HG02885 (cell line): ENCODE data around the gene JPH4.
"Not testable (repeated sequence)": the region's sequence is repeated elsewhere in the genome, so short reads cannot be mapped to it uniquely, and the experiment has no call there.

Experiments
- ATAC-seq: cut with Tn5 transposase; IDR thresholded peaks from one replicate; pipeline ENCODE4 v1.9.1; 2021; ENCODE audit warnings: mild to moderate bottlenecking; ENCODE audit not compliant: unreplicated experiment, poor library complexity

JPH4 gene

DNA sequence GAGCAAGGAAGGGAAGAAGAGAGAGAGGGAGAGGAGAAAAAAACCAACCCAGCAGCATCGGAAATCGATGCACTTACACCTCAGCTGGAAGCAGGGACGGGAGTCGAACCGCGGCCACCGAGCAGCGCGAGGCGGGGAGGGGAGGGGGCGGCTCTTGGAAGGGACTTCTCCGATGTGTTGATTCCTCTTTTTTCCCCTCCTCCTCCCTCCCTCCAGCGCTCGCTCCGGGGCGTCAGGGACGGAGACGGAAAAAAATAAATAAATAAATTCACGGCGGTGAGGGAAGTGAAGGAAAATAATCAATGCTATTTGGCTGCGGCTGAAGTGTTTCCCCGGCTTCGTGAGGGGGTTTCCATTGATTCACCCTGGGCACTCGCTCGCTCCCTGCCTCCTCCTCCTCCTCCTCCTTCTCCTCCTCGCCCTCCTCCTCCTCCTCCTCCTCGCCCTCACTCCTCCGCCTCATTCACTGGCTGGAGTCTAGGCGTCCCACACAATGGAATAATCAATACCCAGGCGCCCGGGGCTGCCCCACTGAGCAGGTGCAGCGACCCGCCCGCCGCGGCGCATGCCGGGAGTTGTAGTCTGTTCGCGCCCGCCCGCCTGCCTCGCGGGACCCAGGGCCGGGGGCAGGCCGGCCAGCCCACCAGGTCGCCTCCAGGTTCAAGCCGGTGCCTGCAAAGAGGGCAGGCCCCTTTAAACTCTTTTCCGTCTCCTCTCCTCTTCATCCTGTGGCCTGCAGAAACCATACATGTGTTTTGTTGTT is 27.1 kb downstream of the JPH4 start, which contains the start of gene ZFHX2:
ZFHX2 (minus strand) TSS at position 500 of the 763 bp plus-strand sequence. CDS start 16,440 bp downstream, outside the sequence.
- peak; percentile 62 for ATAC-seq

DNA sequence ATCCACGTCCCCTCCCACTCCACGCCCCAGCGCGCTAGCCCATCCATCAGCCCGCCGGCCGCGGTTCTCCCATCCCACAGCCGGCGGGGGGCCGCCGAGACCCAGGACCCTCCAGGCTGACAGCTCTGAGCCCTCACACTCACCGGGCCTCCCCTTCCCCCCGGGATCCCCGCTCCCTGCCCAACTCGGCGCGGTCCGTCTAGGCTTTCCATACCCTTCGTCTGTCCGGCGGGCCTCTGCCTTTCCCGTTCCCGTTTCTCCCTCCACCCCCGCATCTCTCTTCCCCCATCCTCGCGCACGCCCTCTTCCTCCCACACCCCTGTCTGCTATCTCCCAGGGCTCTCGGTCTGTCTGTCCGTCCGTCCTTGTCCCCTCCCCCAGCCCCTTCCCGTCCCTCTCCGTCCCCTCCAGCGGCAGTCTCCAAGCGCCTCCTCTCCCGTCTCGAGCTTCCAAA is 27.8 kb downstream of the JPH4 start:
- no peak for ATAC-seq

DNA sequence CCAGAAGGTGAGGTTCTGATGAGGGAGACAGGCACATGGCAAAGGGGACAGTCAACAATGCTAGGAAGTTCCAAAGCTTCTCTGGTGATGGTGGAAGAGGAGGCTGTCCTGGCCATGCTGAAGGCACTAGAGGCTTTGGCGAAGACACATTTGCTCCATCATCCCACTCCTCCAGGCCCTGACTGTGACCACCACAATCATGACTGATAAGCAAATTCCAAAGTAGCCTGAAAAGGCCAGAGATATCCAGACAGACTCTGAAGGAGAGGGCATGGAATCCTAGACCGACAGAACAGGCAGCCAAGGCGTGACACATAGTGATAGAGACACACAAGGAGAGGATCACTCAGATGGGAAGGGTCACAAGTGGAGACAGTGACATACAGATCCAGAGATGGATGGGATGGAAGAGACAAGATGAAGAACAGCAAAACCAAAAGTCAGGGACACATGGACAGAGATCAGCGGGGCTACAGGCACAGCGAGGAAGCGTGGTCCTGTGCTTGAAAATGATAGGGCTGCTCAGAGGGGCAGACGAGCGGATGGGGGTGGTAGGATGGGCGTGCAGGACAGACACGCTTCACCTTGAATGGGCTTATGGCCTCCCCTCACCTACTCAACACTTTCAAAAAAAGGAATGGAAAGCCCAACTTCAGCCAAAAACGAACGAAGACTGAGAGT is 28.3 kb downstream of the JPH4 start:
- ATAC-seq: no peak

DNA sequence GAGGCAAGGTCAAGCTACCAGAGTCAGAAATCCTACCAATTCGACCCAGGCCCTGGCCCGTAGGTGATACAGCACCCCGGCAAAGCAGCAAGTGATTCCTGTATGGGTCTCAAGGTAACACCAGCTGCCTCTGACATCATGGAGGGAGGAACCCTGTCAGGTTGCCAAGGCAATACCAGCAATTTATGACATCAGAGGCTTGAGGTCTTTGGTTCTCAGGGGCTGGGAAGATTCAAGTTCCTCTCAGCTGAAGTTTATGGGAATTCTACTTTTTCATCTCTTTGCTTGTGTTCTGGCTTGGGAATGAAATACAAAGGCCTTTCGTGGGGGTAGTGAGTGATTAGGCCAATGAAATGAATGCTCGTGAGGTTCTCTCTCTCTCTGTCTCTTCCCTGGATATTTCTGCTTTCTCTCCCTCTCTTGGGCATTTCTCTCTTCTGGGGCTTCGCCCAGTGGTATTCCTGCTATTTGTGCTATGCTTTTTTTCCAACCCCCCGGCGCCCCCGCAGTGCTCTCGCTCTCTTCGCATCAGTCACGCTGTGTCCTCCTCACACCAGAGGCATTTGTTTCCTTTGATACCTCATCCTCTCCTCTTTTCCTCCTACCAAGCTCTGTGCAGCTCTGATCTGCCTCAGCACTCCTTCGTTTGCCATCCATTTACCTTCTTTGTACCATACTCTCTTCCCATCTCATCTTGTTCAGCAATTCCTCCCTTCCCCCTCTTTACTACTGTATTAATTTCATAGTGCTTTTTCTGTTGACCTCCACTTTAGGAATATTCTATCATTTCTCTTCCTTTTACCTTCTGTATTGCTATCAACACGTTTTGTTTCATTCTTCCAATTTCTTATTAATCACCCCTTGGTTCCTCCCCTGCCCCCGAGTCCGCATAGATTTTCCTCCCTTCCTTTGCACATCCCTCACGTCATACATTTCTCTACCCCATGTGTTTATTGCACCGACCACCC is 30.0 kb downstream of the JPH4 start:
- no peak for ATAC-seq

DNA sequence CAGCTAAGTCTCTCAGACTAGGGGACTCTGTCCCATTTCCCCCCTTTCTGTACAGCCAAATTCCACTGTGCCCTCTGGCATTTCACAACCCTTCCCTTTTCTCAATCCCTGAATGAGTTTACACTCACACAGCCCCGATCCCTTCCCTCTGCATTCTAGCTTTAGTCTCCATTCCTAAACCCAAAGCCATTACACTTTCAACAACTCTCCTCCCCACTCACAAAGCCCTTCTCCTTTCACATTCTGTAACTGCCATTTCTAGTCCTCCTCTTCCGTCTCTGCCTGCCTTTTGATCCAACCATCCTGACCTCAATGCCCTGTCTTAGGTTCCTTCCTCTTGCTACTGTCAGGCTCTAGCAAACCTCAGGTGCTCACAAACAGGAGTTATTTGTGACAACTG is 30.7 kb downstream of the JPH4 start:
- ATAC-seq: no peak

DNA sequence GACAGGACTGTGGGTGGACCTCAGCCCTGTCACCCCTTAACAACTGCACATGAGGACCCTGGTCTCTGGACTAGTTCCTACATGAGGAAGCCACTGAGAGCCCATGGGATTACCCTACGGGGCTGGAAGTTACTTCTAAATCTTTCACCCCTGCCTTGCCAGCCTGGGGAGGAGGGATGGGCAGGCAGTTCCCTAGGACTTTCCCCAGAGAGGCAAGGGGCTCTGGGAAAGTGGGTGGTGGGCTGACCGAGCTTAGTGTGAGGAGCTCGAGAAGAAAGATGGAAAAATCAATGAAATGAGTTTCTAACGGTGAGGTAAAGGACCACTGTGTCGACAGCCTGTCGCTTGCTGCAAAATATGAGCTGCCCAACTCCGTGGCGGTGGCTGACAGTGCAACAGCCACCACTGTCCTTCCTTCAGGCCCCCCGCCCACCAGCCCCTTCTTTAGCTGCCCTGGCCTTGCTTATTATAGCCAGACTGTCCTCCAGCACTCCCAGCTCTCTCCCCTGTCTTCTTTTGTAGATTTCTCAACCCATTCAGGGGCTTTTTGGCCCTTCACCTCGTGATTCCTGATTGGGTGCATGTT is 32.0 kb downstream of the JPH4 start:
- no peak for ATAC-seq

DNA sequence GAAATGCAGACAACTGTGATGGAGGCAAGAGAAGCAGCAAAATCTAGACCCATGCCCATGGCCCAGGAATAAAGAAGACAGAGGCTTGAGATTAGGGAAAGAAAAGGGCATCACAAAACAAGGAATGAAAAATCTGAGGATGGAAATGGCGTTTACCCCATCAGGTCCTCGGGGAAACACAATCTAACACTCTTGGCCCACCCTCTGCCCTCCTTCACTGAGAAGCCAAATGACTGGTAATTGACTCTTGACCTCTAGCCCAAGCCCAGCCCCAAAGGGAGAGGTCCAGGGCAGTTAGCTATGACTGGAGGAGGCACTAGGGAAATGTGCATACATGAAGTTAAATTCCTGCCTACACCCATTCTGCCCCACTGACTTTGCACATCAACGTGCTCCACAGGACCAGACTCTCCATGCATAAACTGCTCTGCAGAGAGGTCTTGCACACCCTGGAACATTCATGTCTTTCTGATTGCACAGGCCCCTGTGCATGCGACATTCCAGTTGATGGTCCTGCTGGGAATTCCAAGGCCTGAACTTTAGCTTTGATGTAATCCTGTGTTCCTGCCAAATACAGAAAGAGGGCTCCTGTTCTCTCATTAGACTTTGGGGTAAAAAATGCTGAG is 32.7 kb downstream of the JPH4 start:
- no peak for ATAC-seq

DNA sequence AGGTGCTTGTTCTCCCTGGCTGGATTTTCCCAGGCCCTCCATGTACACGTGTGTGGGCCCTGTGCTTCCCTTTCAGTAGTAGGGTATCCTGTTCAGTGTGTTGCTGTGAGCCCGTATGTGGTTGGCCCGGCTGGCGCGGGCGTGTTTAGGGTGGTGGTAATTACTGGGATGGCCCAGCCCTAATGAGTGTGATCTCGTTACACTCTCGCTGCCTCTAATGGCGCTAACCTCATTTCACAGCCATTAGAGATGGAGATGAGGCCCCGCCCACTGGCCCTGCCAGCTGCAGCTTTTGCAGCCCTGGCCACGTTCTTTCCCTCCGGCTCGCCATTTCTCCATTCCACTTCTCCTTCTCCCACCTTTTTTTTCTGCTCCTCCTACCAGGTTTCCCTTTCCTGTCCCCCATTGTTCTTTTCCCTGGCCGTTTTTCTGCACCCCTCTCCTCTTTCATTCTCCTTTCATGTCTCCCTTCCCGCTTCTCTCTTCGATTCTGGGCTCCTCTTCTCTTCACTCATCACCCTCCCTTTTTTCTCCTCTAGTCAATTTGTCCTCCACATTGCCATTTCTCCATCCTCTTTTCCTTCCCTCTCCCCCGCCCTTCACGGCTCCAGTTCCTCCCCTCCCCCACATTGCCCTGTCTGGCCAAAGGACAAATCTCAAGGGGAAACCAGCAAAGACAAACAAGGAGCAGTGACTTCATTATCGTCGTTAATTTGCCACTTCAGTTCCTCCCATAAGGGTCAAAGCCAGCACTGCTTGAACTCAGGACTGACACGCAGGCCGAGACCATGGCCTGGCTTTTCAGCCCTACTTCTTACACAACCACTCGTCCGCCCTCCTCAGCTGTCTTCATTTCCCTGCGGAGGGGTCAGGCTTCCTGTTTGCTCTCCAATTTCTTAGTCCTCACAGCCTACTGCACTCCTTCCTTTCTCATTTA is 33.8 kb downstream of the JPH4 start:
- ATAC-seq: no peak

DNA sequence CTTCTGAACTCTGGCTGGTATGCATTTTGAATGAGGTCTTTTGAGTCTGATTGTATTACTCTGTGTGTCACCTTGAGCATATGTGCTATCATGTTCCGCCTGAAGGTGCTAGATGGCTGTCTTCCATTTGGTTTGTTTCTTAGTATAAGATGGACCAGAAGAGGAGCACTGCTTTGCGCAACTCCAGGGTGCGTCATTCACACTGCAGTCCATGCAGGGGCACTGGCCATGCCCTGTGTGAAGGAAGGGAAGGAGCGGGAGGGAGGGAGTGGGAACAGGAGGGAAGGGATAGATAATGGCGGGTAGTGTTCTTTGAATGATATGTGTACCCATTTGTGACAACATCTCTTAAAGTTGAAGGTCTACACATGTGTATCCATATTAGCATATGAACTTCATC is 35.2 kb downstream of the JPH4 start:
- no peak for ATAC-seq

DNA sequence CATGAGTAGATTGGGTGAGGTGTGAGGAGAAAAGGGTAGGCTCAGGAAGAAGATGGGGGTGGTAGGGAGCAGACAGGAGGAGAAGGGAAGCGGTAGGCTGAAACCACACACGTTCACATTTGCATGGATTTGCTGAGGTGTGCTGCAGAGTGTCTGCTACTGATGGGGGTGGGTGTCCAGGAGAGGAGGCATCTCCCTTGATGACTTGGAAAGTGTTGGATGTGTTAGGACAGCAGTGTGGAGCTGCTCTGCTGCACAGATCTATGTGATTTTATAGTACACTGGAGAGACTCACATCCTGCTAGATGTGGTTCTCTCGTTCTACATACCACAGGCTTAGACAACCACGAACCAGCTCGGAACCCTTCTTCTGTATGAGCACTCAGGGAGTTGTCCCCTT is 36.3 kb downstream of the JPH4 start:
- ATAC-seq: no peak

DNA sequence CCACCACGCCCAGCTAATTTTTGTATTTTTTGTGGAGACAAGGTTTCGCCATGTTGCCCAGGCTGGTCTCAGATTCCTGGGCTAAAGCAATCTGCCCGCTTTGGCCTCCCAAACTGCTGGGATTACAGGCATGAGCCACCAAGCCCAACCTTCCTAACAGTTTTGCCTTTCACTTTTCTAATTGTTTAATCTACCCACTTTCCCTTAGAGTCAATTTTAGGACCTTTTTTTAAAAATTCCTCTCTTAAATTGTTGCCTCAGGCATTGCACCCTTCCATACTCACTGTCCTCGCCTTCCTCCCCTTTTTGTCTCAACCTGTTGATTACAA is 38.5 kb downstream of the JPH4 start:
- no peak for ATAC-seq

DNA sequence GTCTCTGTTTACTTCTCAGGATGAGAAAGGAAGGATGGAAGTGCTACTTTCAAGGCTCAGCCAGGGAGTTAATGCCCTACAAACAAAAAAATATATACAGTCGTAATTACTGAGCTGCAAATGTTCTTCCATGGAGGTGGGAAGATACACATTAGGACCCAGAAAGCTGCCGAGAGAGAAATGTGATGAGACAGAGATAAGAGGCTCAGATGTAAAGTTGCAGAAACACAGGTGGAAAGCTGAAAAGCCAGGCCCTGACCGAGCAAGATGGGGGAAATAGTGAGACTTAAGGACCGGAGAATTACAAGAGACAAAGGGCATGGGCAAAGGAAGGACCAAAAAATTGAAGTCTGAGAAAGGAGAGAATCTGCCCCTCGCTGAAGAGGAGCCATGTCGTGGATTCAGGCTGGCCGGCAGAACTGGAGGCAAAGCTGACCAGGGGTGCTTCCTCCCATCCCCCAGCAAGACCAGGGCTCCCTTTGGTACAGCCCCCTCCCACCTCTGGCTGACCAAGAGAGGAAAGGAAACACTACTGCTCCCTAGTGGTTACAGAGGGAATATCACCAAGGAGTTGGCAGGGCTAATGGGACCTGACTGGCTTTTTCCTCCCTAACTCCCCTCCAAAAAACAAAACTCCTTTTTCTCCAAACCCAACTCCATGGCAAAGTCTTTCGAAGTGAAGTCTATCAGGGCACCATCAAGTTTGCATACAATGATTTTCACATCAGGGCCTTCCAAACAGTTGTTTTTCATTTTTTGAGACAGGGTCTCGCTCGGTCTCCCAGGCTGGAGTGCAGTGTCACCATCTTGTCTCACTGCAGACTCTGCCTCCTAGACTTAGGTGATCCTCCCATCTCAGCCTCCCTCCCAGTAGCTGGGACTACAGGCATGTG is 39.1 kb downstream of the JPH4 start:
- peak; percentile 59 for ATAC-seq

DNA sequence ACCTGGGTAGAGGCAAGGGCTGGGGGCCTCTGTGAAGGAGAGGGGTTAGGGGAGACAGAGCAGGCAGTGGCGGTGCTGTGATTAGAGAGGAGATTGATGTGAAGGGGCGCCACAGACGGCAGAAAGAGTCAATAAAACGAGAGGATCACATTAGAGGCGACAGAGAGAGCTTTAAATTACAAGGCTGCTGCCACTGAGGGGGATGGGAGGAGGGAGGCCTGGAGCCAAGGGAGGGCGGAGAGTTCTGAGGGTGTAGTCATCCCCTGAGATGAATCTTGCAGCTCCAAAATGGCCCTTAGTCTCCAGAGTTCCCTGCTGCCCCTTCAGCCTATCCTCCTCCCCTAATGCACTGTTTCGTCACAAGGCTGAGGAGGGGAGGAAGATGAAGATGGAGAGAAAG is 39.8 kb downstream of the JPH4 start:
- no peak for ATAC-seq

DNA sequence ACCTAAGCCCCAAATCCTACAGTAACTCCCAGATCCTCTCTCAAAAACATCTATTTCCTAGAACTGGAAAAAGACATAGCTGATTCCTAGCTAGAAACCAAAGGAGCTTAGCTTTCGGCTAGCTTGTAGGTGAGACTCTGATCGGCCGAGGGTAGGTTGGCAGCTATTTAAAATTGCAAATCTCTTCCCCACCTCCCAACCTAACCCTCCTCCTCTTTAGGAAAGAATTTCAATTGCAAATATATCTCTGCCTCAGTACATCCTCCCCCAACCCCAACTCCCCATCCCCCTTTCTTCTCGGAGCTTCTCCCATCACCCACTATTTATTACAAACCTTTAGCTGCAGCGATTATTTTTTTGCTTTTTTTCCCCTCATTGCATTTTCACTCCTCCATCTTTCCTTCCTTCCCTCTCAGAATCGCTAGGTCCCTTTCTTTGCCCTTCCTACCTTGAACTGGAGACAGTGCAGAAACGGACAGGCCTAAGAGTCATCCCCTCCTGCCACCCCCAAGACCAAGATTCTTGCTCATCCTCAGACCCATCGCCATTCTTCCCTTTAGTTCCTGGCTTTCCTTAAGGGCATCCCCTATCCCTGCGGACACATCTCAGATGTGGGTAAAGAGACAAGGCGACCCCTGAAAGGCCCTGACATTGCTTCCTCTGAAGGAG is 40.4 kb downstream of the JPH4 start:
- ATAC-seq: no peak

DNA sequence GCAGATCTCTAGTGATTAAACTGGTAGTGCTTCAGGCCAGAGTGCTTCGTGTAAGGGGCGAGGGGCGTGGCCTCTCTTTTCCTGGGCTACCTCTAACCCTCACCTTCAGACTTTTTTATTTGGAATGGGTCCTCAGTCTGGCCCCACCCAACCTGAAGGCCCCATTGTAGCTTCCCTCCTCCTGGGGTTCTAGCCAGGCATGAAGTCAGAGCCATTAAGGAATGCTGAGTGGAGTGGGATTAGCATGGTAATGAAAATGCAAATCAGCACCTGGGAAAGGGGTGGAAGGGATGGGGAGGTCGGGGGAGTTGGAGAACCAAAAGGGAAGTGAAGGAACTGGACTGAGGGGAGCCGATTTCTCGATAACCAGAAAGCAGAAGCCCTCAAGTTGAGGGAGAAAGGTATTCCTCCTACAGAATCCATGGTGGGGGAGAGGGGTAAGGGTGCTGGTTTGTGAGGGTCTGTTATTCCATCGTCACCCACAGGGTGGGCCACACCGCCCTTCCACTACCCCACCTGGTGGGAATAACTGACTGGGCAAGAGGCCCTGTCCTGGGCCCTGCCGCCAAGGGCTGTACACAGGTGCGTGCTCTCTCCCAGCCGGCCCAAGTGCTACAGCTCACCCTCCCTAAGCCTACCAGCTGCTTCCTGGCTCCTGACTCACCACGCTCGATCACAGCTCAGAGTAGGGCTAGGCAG is 41.1 kb downstream of the JPH4 start:
- ATAC-seq: no peak

DNA sequence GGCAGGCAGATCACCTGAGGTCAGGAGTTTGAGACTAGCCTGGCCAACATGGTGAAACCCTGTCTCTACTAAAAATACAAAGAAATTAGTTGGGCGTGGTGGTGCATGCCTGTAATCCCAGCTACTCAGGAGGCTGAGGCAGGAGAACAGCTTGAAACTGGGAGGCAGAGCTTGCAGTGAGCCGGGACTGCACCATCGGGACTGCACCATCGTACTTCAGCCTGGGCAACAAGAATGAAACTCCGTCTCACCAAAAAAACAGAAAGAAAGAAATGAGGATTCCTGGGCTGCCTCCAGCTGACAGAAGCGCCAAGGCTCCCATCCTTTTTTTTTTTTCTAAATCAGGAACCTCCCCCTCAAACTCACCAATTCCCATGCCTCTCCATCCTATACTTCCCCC is 41.7 kb downstream of the JPH4 start:
- ATAC-seq: not testable (repeated sequence)

DNA sequence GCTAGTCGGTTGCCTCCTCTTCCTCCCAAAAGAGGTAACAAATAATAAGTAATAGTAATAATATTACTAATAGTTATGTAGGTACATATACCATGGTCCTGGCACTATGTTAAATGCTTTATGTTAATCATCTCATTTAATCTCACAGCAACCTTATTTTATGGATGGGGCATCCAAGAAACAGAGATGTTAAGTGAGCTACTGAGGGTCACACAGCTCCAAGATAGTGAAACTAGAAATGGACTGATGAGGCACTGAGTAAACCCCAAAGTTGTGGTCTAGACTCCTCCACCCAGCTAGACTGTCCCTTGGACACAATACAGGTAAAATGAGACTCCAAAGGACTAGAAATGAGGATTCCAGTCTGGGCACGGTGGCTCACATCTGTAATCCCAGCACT is 42.1 kb downstream of the JPH4 start:
- ATAC-seq: no peak
